Measurements from ENCODE around the gene CCL17.

Gene CCL17

GRCh38 chr16:57409870-57410587 lies 5.5 kb downstream of the CCL17 start:
- peak; percentile 22 for DNase-seq
- Mint-ChIP-seq H3K9me3 (no peaks in the 10 kb centered on the region), H3K27me3 (ENCODE audit: low read depth, poor library complexity) (peaks cover 28% of the 10 kb centered on the region), H3K27ac (no peak overlapping the region), H3K4me1 (peaks cover 26% of the 10 kb centered on the region), H3K4me3 (no peak overlapping the region), H3K36me3 (ENCODE audit: low read depth) (no peaks in the 10 kb centered on the region)
- TF ChIP-seq CTCF (IDR thresholded peaks at IDR 0.05), result no peak

- no peak overlapping the region for H3K27ac Mint-ChIP-seq
Measured at GRCh38 chr16:57411362-57411976, 6.9 kb downstream of the CCL17 start.

GRCh38 chr16:57412584-57412983 lies 8.0 kb downstream of the CCL17 start:
- Mint-ChIP-seq H3K4me3 (no peak overlapping the region), H3K9me3 (no peaks in the 10 kb centered on the region), H3K27me3 (ENCODE audit: low read depth, poor library complexity) (peaks cover 17% of the 10 kb centered on the region), H3K4me1 (peaks cover 44% of the 10 kb centered on the region), H3K27ac (no peak overlapping the region), H3K36me3 (ENCODE audit: low read depth) (no peaks in the 10 kb centered on the region)
- no peak for DNase-seq
- no peak for TF ChIP-seq CTCF (IDR thresholded peaks at IDR 0.05)

More at GRCh38 chr16:57411362-57411976, 6.9 kb downstream of the CCL17 start:
- Mint-ChIP-seq H3K4me3 (no peak overlapping the region), H3K9me3 (no peaks in the 10 kb centered on the region), H3K27me3 (ENCODE audit: low read depth, poor library complexity) (peaks cover 17% of the 10 kb centered on the region), H3K4me1 (peaks cover 33% of the 10 kb centered on the region), H3K36me3 (ENCODE audit: low read depth) (no peaks in the 10 kb centered on the region)
- no peak for DNase-seq
- TF ChIP-seq CTCF (IDR thresholded peaks at IDR 0.05), result no peak

- DNase-seq, result no peak
- H3K27me3 Mint-ChIP-seq (ENCODE audit: low read depth, poor library complexity), result peaks cover 17% of the 10 kb centered on the region
- H3K9me3 Mint-ChIP-seq, result no peaks in the 10 kb centered on the region
- peaks cover 52% of the 10 kb centered on the region for H3K4me1 Mint-ChIP-seq
- H3K36me3 Mint-ChIP-seq (ENCODE audit: low read depth), result no peaks in the 10 kb centered on the region
- no peak overlapping the region for H3K27ac Mint-ChIP-seq
- no peak overlapping the region for H3K4me3 Mint-ChIP-seq
- no peak for TF ChIP-seq CTCF (IDR thresholded peaks at IDR 0.05)
Measured at GRCh38 chr16:57413301-57413730, 8.7 kb downstream of the CCL17 start.

GRCh38 chr16:57413733-57414132 lies 9.2 kb downstream of the CCL17 start:
- H3K9me3 Mint-ChIP-seq, result no peaks in the 10 kb centered on the region
- no peak overlapping the region for H3K27ac Mint-ChIP-seq
- peaks cover 56% of the 10 kb centered on the region for H3K4me1 Mint-ChIP-seq
- no peak for TF ChIP-seq CTCF (IDR thresholded peaks at IDR 0.05)
- H3K27me3 Mint-ChIP-seq (ENCODE audit: low read depth, poor library complexity), result peaks cover 16% of the 10 kb centered on the region
- H3K36me3 Mint-ChIP-seq (ENCODE audit: low read depth), result no peaks in the 10 kb centered on the region
- no peak for DNase-seq
- no peak overlapping the region for H3K4me3 Mint-ChIP-seq

GRCh38 chr16:57416084-57416483 lies 11.5 kb downstream of the CCL17 start:
- no peaks in the 10 kb centered on the region for H3K9me3 Mint-ChIP-seq
- H3K4me1 Mint-ChIP-seq, result peaks cover 47% of the 10 kb centered on the region
- peaks cover 12% of the 10 kb centered on the region for H3K27me3 Mint-ChIP-seq (ENCODE audit: low read depth, poor library complexity)
- H3K36me3 Mint-ChIP-seq (ENCODE audit: low read depth), result no peaks in the 10 kb centered on the region
- TF ChIP-seq CTCF (IDR thresholded peaks at IDR 0.05), result no peak
- no peak for DNase-seq
- no peak overlapping the region for H3K4me3 Mint-ChIP-seq
- H3K27ac Mint-ChIP-seq, result no peak overlapping the region
